GM18520 (cell line): ENCODE results near the gene CSAG2.
"Not testable (repeated sequence)": the region's sequence is repeated elsewhere in the genome, so short reads cannot be mapped to it uniquely, and the experiment has no call there.

Experiments
- ATAC-seq: cut with Tn5 transposase; IDR thresholded peaks from one replicate; pipeline ENCODE4 v1.9.1; 2021; ENCODE audit not compliant: unreplicated experiment

Gene CSAG2, protein sequence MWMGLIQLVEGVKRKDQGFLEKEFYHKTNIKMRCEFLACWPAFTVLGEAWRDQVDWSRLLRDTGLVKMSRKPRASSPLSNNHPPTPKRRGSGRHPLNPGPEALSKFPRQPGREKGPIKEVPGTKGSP

DNA sequence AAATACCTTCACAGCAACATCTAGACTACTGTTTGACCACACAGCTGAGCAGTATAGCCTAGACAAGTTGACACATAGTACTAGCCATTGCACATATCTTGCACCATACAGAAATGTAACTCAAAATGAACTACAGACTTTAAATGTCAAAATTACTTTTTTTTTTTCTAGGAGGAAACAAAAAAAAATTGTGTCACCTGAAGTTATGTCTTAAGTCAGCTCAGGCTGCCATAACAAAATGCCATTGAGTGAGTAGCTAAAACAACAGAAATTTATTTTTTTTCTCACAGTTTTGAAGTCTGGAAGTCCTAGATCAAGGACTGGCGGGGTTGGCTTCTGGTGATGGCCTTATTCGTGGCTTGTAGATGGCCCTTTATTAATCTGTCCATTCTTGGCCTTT, at the start of gene CSAG2:
CSAG2 (minus strand) TSS at position 101 of the 400 bp plus-strand sequence. CDS start 161 bp downstream, outside the sequence.
- not testable (repeated sequence) for ATAC-seq

- not testable (repeated sequence) for ATAC-seq
Measured at GRCh38 chrX:152754871-152755270, 45.8 kb upstream of the CSAG2 start.

DNA sequence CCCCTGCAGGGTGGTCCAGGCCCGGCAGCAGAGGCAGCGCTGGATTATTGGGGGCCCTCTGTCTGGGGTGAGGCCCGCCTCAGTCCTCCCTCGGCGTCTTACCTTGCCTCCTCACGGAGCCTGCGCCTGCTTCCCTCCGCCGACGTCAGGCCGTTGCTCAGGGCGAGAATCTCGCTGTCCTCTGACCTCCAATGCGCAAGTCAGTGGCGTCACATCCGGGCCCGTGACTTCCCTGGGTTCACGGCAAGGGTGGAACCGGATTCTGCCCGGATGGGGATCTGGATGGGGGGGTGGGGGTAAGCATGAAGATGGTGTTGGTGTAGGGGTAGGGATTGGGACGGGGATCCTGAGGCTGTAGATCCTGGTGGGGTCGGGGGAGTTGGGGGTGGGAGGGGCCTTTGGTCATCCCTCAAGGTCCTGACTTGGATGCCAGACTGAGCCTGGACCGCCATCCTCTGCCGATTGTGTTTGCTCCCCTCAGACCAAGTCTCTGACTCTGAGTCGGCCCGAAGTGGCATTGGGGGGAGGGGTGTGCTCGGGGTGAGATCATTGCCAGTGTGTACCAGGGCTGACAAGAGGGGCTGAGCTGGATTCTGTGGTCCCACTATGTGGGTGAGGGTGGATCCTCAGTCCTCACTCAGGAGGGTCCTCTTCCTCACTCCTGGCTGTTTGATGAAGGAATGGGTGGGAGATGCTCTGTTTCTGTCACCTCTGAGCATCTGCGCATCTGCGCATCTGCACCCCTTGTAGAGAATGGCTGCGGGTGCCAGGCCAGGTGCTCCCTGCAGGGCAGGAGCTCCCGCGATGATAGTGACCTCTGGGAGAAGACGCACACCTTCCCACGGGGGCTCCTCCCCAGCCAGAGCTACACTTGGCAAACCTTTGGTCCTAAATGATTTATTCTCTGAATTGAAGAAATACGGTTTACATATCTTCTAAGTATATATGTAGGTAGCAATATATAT, 44.9 kb upstream of the CSAG2 start, which contains the start of gene MAGEA2:
MAGEA2 (minus strand) TSS at position 157 of the 965 bp plus-strand sequence. CDS start 2,479 bp downstream, outside the sequence.
- not testable (repeated sequence) for ATAC-seq

DNA sequence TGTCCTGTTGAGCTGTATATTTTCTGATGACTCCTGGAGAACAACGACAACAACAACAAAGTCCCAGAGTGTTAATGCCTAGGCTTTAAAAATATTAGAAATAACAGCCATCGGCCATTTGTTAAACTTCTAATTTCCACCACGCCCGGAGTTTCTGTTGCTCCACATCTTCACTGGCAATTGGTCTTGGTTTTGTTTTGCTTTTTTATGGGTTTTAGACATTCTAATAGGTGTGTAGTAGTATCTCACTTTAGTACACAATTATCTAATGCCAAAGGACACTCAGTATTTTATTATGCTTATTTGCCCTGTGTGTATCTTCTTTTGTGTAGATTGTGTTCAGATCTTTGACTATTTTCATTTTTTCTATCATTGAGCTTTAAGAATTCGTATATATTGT, 29.5 kb upstream of the CSAG2 start:
- no peak for ATAC-seq

- not testable (repeated sequence) for ATAC-seq
Measured at GRCh38 chrX:152736528-152736927, 27.5 kb upstream of the CSAG2 start.

GRCh38 chrX:152735860-152736511, 26.9 kb upstream of the CSAG2 start:
- ATAC-seq: no peak

- ATAC-seq: no peak
Measured at GRCh38 chrX:152735101-152735500, 26.0 kb upstream of the CSAG2 start.

GRCh38 chrX:152734143-152734858, 25.2 kb upstream of the CSAG2 start:
- not testable (repeated sequence) for ATAC-seq

GRCh38 chrX:152733261-152733975, 24.3 kb upstream of the CSAG2 start, which contains the start of the genes CSAG1 and MAGEA12:
CSAG1 (minus strand) TSS chrX:152733721; CDS start chrX:152732460, 1,261 bp downstream.
MAGEA12 (plus strand) TSS chrX:152733757; CDS start chrX:152736162, 2,405 bp downstream.
- no peak for ATAC-seq

GRCh38 chrX:152725409-152725808, 16.3 kb upstream of the CSAG2 start:
- ATAC-seq: no peak

DNA sequence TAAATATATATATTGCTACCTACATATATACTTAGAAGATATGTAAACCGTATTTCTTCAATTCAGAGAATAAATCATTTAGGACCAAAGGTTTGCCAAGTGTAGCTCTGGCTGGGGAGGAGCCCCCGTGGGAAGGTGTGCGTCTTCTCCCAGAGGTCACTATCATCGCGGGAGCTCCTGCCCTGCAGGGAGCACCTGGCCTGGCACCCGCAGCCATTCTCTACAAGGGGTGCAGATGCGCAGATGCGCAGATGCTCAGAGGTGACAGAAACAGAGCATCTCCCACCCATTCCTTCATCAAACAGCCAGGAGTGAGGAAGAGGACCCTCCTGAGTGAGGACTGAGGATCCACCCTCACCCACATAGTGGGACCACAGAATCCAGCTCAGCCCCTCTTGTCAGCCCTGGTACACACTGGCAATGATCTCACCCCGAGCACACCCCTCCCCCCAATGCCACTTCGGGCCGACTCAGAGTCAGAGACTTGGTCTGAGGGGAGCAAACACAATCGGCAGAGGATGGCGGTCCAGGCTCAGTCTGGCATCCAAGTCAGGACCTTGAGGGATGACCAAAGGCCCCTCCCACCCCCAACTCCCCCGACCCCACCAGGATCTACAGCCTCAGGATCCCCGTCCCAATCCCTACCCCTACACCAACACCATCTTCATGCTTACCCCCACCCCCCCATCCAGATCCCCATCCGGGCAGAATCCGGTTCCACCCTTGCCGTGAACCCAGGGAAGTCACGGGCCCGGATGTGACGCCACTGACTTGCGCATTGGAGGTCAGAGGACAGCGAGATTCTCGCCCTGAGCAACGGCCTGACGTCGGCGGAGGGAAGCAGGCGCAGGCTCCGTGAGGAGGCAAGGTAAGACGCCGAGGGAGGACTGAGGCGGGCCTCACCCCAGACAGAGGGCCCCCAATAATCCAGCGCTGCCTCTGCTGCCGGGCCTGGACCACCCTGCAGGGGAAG, 5.0 kb upstream of the CSAG2 start, which contains the start of gene MAGEA2B:
MAGEA2B (plus strand) TSS at position 814 of the 973 bp plus-strand sequence. CDS start 2,479 bp downstream, outside the sequence.
- ATAC-seq: not testable (repeated sequence)

DNA sequence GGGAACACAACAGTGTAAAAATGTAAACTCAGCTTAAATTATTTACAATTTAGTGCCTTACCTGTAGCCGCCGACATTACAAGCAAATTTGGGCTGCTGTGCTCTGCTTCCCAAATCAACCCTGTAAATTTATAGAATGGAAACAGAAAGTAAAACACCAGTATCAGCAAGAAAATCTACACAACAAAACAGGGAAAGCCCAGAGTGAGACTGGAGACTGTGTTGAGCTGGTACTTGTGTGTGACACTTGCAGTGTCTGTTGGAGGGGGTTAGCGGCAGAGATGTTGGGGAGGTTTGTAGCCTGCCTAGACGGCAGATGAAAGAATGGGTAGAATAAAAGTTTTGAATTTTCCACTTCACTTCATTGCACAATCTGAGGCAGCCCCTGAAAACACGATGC, 4.1 kb upstream of the CSAG2 start:
- ATAC-seq: not testable (repeated sequence)

DNA sequence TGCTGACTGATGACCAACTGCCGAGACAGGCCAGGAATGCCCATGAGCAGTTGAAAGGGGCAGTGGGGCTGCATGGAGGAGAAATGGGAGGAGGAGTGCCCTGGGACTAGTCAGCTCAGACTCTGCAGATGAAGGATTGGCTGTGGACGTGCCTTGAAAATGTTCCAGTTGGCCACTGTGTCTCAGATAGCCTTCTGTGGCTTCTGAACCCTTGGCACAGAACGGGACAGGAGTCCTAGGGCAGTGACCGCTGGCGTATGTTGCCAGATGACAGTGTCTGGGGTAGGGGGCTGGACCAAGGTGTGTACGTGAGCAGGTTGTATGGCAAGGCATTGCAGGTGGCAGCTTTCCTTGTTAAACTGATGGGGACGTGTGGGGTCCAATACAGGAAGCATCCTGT, 2.6 kb downstream of the CSAG2 start:
- not testable (repeated sequence) for ATAC-seq

DNA sequence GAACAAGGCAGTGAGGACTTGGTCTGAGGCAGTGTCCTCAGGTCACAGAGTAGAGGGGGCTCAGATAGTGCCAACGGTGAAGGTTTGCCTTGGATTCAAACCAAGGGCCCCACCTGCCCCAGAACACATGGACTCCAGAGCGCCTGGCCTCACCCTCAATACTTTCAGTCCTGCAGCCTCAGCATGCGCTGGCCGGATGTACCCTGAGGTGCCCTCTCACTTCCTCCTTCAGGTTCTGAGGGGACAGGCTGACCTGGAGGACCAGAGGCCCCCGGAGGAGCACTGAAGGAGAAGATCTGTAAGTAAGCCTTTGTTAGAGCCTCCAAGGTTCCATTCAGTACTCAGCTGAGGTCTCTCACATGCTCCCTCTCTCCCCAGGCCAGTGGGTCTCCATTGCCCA, 8.7 kb downstream of the CSAG2 start:
- ATAC-seq: not testable (repeated sequence)

DNA sequence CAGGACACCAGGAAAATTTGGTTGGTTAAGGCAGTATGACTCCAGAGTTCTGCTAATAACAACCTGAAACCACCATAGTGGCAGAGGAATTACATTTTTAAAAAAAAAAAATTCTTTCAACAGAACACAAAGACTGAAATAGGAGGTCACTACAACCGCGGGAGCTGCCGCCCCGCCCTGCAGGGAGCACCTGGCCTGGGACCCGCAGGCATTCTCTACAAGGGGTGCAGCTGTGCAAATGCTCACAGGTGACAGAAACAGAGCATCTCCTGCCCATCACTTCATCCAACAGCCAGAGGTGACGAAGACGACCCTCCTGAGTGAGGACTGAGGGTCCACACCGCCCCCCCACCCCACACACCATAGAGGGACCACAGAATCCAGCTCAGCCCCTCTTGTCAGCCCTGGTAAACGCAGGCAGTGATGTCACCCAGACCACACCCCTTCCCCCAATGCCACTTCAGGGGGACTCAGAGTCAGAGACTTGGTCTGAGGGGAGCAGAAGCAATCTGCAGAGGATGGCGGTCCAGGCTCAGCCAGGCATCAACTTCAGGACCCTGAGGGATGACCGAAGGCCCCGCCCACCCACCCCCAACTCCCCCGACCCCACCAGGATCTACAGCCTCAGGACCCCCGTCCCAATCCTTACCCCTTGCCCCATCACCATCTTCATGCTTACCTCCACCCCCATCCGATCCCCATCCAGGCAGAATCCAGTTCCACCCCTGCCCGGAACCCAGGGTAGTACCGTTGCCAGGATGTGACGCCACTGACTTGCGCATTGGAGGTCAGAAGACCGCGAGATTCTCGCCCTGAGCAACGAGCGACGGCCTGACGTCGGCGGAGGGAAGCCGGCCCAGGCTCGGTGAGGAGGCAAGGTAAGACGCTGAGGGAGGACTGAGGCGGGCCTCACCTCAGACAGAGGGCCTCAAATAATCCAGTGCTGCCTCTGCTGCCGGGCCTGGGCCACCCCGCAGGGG, 10.8 kb downstream of the CSAG2 start, which contains the start of gene MAGEA3:
MAGEA3 (plus strand) TSS at position 843 of the 980 bp plus-strand sequence. CDS start 2,039 bp downstream, outside the sequence.
- not testable (repeated sequence) for ATAC-seq

DNA sequence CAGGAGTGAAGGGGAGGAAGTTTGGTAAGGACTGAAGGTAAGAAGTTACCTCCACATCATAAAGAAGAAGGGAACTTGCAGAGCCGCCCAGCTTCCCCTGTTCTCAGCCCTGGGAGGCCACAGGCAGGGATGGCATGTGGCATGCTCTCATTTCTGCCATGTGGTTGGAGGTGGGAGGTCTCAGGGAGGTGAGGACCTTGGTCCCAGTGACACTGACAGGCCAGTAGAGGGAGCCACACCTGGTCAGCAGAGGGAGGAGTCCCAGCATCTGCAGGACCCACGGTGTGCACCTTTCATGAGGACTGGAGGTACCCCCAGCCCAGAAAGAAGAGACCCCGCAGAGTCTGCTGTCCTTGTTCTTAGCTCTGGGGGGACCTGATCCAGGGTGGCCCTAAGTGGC, 28.1 kb downstream of the CSAG2 start:
- ATAC-seq: peak; percentile 68

- ATAC-seq: not testable (repeated sequence)
Measured at GRCh38 chrX:152674652-152675051, 34.4 kb downstream of the CSAG2 start.
